Measurements from ENCODE around the gene SHBG.
A peak's percentile ranks its signal among the peaks of the same experiment; 100 is the strongest.
"Not testable (repeated sequence)": the region's sequence is repeated elsewhere in the genome, so short reads cannot be mapped to it uniquely, and the experiment has no call there.

SHBG gene

GRCh38 chr17:7612294-7612640 is 17.7 kb upstream of the SHBG start:
- no peak for DNase-seq

- DNase-seq = no peak
These were observed 16.0 kb upstream of the SHBG start for GRCh38 chr17:7613769-7614424.

GRCh38 chr17:7614425-7615264 is 15.3 kb upstream of the SHBG start, which contains the start of gene FXR2:
TSS of gene FXR2 (minus strand) at chr17:7614897. CDS start at chr17:7614532, 365 bp downstream.
- peak; percentile 99 to 100 for DNase-seq

- DNase-seq = no peak
These were observed 14.6 kb upstream of the SHBG start for GRCh38 chr17:7615265-7615747.

- no peak for DNase-seq
These were observed 11.3 kb upstream of the SHBG start for GRCh38 chr17:7618608-7619007.

GRCh38 chr17:7620835-7621234 is 9.1 kb upstream of the SHBG start:
- DNase-seq = no peak

- no peak for DNase-seq
These were observed 6.3 kb upstream of the SHBG start for GRCh38 chr17:7623661-7624060.

- not testable (repeated sequence) for DNase-seq
These were observed 4.2 kb upstream of the SHBG start for GRCh38 chr17:7625749-7626148.

GRCh38 chr17:7626307-7626706 is 3.6 kb upstream of the SHBG start:
- peak; percentile 79 to 88 for DNase-seq

GRCh38 chr17:7626956-7627249 is 3.0 kb upstream of the SHBG start:
- DNase-seq = no peak

- DNase-seq = peak; percentile 92 to 95
These were observed 2.4 kb upstream of the SHBG start, which contains the start of gene SAT2 for GRCh38 chr17:7627250-7628121. TSS of gene SAT2 (minus strand) at chr17:7627821. CDS start at chr17:7627635, 186 bp downstream.

- DNase-seq = no peak
These were observed 1.8 kb downstream of the SHBG start for GRCh38 chr17:7631398-7632380.

- peak; percentile 69 to 73 for DNase-seq
These were observed 2.6 kb downstream of the SHBG start for GRCh38 chr17:7632492-7632894.

- DNase-seq = no peak
These were observed 3.2 kb downstream of the SHBG start for GRCh38 chr17:7633093-7633492.

- peak; percentile 34 to 46 for DNase-seq
These were observed 4.4 kb downstream of the SHBG start for GRCh38 chr17:7634384-7634783.

GRCh38 chr17:7636163-7636562 is 6.2 kb downstream of the SHBG start:
- DNase-seq = no peak

GRCh38 chr17:7640783-7641182 is 10.8 kb downstream of the SHBG start:
- no peak for DNase-seq

- not testable (repeated sequence) for DNase-seq
These were observed 11.7 kb downstream of the SHBG start for GRCh38 chr17:7641635-7642034.

- DNase-seq = peak; percentile 67 to 90
These were observed 14.8 kb downstream of the SHBG start for GRCh38 chr17:7644775-7645174.

GRCh38 chr17:7646457-7646856 is 16.5 kb downstream of the SHBG start:
- no peak for DNase-seq

- peak; percentile 78 to 83 for DNase-seq
These were observed 17.1 kb downstream of the SHBG start for GRCh38 chr17:7647018-7647417.

Measured in inflammatory macrophage (primary cell).